HPDE6-E6E7 (cell line): ENCODE measurements around the gene RAB1B.
"Not testable (repeated sequence)": the region's sequence is repeated elsewhere in the genome, so short reads cannot be mapped to it uniquely, and the experiment has no call there.

Experiments
- DNase-seq: peaks from one replicate; pipeline ENCODE4 v3.0.0; 2011; ENCODE audit warnings: missing footprints; ENCODE audit errors: extremely low spot score

RAB1B gene

DNA sequence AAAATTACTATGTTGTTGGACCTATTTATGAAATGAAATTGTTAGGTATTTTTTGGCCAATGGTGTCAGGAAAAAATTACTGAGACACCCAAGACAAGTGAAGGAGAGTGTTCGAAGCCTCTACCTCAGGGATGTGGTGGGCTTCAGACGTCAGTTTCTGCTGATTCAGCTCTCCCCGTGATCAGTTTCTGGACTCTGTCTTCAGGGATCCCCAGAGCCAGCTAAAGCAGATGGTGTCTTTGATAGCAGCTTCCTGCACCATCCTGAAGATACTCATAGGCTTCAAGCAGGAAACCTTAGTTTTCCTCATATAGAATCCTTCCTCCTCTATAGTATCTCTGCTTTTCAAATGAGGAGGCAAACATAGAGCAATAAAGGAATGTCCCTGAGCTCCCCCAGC is 41.0 kb downstream of the RAB1B start:
- no peak for DNase-seq

DNA sequence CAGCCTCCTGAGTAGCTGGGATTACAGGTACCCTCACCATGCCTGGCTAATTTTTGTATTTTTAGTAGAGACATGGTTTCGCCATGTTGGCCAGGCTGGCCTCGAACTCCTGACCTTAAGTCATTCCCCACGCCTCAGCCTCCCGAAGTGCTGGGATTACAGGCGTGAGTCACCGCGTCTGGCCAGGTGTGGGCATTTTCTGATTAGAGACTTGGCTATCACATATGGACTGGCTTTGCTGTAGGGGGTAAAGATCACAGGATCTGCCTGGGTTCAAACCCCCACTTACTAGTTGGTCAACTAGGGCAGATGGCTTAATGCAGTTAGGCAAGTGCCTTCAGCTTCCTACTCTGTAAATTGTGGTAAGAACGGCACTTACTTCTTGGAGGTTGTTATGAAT is 41.9 kb downstream of the RAB1B start:
- no peak for DNase-seq

DNA sequence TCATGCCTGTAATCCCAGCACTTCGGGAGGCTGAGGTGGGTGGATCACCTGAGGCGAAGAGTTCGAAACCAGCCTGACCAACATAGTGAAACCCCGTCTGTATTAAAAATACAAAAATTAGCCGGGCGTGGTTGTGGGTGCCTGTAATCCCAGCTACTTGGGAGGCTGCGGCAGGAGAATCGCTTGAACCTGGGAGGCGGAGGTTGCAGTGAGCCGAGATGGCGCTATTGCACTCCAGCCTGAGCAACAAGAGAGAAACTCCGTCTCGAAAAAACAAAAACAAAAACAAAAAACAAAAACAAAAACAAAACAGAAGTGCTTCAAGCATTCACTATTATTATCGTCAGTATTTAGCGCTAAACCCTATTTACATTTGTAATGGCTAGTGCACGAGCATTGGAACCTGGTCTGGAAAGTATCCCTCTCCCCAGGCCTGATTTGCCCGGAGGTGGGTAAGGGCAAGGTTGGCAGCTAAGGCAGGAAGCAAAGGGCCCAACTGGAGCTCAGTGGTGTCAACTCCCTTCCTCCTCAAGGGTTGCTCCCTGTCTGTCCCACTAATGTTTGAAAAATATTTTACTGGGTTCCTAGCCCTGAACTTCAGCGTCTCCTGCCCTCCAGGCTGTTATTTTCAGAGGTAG is 42.5 kb downstream of the RAB1B start:
- DNase-seq = not testable (repeated sequence)

DNA sequence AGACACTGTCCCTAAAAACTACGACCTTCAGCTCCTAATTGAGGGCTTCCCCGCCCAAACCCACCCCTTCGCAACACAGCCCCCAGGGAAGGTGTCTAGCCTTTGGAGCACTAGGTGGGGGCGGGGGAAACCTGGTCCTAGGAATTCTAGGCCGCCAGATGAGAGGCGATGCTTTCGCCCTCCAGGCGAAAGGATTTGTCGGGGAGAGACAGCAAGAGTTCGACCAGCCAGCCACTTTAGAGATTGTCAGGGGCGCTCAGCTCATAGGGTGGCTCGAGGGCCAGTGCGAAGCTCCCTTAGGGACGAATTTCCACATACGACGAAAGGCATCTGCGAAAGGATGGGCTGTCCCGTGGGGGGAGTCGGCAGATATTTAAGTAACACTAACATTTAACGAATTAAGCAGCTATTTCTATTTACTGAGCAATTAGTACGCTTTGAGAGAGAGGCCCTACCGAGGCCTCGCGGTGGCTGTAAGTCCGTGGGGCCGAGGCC is 43.1 kb downstream of the RAB1B start:
- DNase-seq = no peak

DNA sequence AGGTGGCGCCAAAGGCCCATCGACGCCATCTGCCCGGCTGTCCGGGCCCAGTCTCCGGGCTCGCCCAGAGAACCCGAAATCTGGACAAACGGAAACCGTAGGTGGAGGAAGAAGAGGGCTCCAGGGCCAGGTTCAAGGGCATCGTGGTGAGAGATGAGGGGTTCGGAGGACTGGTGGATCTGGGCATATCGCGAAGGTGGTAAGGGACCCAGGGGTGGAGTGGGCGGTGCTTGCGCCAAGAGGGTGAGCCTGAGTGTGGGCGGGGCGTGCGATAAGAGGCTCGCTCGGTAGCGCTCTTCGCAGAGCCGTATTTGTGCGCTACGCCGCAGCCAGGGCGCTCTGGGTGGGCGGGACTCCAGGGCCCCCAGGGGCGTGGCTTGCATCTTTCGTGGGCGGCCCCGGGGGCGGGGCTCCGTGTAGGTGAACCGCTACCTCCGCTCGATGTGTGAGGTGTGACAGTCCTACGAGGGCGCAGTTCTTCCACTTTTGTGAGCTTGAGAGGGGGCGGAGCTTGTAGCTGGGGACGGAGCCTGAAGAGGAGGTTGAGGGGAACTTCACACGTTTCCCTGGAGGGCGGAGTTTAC is 43.6 kb downstream of the RAB1B start:
- DNase-seq = peak; percentile 86

DNA sequence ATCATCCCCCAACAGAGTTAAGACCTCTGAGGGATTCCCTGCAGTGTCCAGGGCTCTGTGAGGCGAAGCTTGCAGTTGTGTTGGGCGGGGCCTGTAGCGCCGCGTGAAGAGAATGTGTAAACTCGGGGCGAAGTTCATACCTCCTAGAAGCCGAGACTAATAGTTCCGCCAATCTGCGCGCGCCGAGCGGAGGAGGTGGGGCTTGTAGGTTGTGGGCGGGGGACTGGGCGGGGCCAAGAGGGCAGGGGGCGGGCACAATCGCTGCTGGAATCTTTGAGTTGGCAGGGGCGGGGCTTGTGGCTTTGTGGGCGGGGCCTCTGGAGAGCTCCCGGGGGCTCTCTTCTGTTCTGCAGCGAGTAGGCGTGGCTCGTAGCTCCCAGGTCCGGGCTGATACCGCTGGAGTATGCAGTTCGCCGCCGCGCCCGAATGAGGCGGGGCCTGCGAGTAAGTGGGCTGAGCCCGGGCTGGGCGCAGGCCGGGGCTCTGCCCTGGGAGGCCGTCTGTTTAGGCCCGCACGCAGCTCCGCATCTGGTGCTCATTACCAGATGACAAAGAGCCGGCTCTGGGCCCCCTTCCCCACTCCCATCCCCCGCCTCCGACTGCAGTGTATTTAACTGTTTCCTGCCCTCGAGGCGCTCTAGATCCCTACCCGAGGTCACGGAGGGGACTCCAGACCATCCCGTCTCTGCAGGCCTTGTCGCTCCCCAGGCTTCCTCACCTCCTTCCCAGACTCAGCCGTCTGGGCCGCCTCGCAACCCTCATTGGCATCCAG is 44.3 kb downstream of the RAB1B start:
- peak; percentile 99 for DNase-seq

DNA sequence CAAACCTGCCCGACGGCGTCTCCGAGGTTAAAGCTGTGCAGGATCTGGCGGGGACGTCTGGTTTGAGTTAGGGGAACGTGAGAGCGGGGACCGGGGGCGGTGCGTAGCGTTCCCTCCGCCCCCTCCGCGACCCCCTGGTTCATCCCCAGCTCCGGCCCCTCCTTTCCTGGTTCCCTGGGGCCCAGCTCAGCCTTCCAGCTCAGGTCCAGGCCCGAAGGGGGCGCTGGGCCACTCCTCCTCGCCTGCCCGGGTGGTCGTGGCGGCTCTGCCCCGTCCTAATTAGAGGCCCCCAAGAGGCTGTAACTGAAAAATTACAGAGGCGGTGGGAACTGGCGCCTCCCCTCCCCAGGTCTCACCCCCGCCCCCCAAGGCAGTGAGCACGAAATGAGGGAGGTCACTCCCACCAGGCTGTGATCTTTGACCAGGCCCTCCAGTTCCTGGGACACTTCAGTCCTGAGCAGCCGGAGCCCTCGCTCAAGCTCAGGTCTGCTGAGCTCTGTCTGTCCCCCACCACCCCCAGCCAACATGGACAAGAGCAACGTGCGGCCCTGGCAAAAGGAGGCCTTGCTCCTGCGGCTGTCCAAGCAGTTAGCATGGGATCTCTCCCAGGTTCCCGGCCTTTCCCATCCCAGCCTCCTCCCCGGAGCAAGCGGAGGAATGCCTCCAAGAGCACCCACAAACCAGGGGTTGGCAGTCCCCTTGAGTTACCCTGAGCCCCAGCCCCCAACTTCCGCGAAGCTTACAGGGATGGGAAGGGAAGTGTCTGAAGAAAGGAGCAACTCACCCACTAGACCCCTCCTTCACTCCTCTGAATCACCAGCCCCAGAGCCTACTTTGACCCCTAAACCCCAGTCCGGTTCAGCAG is 45.1 kb downstream of the RAB1B start:
- no peak for DNase-seq

DNA sequence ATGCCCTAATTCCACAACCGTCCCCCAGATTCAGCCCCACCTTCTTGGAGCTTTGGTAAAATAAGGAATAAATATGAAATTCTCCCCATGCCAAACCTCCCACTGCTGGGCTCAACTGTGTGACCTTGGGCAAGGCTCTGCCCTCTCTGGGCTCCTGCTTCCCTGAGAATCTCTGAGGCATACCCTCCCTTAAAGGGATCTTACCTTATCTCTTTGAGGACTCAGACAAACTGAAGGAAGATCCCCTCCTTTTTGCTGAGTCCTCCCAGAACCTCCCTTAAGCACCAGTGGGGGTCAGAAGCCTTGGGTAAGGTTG is 45.7 kb downstream of the RAB1B start:
- no peak for DNase-seq

DNA sequence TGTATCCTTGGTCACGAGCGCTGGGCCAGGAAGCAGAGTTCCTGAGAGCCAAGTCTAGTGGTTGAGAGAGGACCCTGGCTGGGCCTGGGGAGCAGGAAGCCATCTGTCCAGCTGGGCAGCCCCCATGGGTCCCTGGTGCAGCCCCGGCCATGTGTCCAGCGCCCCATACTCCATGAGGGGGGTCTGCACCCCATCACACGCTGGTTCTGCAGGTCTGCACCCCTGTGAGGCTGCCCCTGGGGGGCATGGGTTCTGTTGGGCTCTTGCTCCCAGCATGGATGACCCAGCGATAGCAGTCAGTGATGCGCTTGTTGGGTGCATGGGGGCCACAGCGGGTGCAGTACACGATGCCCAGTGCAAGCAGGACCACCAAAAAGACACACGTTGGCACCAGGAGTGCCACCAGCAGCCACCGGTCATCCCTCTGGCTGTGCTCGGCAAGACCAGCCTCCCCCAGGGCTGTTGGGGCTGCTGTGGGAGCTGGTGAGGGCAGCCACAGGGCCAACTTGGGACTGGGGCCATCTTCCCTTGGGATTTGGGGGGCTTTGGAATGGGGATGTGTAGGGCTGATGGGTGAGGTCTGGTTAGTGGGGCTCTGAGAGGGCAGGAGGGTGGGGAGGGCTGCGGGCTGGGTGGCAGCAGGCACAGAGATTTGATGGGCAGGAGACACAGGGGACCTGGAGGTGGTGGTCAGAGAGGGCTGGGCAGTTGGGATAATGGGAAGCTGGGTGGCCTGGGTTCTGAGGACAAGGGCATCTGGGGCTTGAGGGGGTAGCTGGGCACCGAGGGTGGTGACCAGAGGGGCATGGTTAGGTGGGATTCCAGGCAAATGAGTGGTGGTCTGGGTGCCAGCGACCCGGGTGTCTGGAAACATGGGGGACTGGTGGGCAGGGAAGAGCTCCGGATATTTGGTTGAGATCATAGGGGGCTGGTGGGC is 46.4 kb downstream of the RAB1B start:
- no peak for DNase-seq

DNA sequence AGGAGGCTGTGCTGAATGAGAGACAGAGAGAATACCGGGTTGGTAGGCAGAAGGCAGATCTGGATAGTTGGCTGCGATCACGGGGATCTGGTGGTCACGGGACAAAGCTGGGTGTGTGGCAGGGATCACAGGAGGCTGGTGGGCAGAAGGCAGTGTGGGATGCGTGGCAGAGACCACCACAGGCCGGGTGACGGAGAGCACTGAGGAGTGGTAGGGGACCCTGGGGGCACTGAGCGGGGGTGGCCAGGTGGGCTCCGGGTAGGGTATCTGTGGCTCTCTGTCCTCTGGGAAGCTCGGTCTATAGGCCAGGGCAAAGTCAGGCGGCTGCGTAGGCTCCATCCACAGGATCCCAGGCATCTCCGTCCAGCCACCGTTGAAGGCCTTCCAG is 47.1 kb downstream of the RAB1B start:
- DNase-seq = no peak

DNA sequence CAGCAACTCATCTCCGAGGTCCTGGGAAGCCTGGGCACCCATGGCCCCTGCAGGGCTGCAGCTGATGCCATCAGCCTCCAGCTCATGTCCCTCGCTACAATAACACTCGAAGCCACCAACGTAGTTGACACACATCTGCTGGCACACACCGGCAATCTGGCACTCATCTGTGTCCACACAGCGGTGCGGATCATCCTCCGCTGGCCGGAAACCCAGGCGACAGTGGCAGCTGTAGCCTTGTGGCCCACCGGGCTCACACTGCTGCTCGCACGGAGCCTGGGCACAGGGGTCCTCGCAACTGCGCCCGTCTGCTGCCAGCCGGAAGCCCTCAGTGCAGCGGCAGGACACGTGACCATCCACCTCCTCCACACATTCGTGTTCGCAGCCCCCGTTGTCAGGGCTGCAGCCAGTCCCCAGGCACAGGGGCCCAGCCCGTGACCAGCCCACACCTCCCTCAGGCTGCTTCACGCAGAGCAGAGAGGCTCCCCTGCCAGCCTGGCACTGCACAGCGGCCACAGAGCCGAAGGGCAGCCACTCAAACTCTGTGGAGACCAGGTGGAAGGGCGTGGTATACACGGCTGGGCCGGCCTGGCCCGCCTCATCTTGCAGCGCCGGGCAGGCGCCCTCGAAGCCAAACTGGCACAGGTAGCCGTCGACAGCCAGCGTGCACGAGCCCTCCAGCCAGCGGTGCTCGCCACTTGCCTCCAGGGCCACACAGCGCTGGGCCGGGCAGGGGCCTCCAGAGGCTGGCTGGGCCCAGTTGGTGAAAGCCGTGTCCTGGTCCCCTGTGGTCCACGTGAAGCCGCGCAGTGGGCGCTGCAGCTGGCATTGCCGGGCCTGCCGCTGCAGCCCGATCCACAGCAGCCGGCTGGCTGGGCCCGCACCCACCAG is 47.7 kb downstream of the RAB1B start:
- DNase-seq = no peak

DNA sequence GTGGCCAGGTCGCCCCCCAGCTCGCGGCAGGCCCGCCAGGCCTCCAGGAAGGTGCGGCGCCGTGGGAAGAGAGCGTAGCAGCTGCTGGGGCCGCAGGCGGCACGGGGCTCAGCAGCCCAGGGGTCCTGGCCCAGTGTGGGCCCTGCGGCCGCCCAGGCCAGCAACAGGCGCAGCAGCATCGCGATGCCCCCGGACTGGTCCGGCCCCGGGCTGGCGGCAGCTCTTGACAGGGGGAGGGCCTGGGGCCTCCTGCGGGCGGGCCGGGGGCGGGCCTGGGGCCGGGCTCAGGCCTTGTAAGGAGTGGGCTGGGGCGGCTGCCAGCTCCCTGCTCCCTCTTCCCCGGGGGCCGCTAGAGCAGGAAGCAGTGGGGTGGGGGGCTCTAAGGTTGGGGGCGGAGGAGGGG is 48.4 kb downstream of the RAB1B start, which contains the start of gene CD248:
TSS of gene CD248 (minus strand) at position 196 of the 403 bp plus-strand sequence. CDS start at position 179, 17 bp downstream.
- DNase-seq = no peak

DNA sequence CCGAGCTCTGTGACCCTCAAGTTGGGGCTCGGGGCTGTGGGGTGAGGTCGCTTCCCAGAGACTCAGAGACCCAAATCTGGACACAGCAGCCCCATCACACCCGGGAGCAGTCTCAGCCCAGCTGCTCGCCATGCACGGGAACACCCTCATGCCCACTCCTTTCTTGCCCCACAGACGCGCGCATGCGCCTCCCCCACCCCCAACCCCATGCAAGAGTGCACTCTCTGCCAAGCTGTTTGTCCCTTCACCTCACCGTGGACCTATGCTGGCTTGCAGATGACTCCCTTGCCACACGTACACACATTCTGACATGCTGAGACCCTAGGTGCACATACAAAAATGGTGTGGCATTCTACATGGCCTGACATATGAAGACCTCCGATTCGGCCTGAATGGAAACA is 48.9 kb downstream of the RAB1B start:
- no peak for DNase-seq

DNA sequence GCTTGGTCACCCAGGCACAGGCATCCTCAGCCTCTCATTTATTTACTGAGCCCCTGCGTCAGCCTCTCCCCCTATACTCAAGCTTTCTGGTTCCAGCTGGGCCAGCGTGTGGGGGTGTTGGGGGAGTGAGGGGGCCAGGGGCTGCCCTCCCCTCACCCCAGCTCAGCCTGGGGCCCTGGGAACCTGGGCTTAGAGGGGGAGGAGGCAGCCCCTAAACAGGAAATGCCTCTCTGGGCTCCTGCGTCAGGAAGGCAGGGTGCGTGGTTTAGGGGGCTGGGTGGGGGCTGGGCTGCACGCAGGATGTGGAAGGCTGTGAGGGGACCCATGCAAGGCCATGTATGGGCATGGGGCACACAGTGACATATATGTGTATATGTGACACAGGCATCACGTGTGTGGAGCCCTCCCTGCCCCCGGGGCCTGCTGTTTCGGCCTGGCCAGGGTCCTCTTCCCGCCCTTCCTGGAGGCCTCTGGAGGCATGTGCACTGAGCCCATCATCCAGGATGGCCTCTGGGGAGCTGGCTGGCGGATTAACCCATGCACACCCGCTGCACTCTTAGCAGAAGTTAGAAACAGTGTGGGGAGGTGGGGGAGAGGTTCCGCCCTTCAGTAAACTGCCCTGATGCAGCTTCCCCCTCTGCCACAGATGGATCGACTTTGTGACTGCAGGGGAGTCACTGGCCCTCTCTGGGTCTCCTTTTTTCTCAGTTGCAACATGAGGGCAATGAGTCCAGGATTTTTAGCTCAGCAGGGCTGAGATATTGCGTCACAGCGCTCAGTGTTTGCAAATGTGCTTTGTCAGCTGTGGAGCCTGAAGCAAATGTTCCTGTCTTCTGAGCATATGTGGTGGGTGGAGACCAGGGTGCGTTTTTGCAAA is 49.5 kb downstream of the RAB1B start:
- no peak for DNase-seq

DNA sequence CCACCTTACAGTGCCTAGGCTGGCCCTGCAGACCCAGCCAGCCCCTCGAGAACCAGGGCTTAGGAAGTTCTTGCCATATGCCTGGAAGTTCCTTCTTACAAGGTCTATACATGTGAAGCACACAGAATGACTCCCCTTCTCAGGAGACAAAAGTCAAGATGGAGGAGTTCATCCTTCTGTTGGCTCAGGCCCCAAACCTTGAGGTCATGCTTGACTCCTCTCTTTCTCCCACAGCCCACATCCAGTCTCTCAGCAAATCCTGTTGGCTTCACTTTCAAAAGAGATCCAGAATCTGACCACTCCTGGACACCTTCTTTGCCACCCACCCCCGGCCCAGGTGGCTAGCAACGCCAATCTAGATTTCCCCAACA is 50.1 kb downstream of the RAB1B start:
- no peak for DNase-seq

DNA sequence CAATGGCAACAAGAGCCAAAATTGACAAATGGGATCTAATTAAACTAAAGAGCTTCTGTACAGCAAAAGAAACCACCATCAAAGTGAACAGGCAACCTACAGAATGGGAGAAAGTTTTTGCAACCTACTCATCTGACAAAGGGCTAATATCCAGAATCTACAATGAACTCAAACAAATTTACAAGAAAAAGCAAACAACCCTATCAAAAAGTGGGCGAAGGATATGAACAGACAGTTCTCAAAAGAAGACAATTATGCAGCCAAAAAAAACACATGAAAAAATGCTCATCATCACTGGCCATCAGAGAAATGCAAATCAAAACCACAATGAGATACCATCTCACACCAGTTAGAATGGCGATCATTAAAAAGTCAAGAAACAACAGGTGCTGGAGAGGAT is 51.9 kb downstream of the RAB1B start:
- not testable (repeated sequence) for DNase-seq

DNA sequence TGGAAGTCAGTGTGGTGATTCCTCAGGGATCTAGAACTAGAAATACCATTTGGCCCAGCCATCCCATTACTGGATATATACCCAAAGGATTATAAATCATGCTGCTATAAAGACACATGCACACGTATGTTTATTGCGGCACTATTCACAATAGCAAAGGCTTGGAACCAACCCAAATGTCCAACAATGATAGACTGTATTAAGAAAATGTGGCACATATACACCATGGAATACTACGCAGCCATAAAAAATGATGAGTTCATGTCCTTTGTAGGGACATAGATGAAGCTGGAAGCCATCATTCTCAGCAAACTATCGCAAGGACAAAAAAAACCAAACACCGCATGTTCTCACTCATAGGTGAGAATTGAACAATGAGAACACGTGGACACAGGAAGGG is 52.3 kb downstream of the RAB1B start:
- DNase-seq = not testable (repeated sequence)

DNA sequence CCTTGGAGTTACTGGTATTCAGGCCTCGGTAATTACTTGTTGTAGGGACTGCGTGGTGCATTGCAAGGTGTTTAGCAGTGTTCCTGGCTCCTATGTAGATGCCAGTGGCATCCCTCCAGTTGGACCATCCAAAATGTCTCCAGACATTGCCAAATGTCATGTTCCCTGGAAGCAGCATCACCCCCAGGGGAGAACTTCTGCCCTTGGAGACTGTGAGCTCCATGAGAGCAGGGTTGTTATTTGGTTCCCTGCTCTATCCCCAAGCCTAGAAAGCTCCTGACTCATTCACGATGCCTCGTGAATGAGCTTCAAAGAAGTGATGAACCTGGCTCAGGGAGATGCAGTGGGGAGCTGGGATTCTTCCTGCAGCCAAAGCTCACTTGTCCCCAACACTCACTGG is 53.2 kb downstream of the RAB1B start:
- DNase-seq = no peak
